IMR-90 (cell line): Measurements from ENCODE around the gene SOST. TPM values are rescaled to one million over a fixed set of nuclear protein-coding genes. Genes with fewer than 3 reads are reported as not detected.

Source experiments
- ATAC-seq: fragments of 200-7000 bp; cut with Tn5 transposase; 2 replicates; pipeline ENCODE4 v1.9.1; 2020; ENCODE audit warnings: low read depth, mild to moderate bottlenecking, moderate library complexity
- BruUV-seq: library from RNA; stranded (reverse); fragments of 400-500 nt; replicated peaks from 2 replicates; lab custom pipeline; 2021; lab: Mats Ljungman, UMichigan
- CTCF ChIA-PET: fragments of 300-600 bp; formaldehyde crosslinking; extraction: SDS; loops from one replicate; lab custom pipeline; 2021; ENCODE audit warnings: antibody characterized with exemption; lab: Yijun Ruan, JAX
- POLR2A ChIA-PET: fragments of 300-600 bp; sonication (Branson Sonifier 250); formaldehyde crosslinking; loops from one replicate; lab custom pipeline; 2022; ENCODE audit warnings: antibody characterized with exemption; ENCODE audit not compliant: unreplicated experiment; lab: Charles Lee
- DNase-seq: peaks from one replicate; pipeline ENCODE4 v3.0.0; 2013
- H2AFZ ChIP-seq: replicated peaks from 2 replicates; pipeline ENCODE3; 2013; ENCODE audit warnings: low read length, mild to moderate bottlenecking; ENCODE audit not compliant: poor library complexity
- H2AK5ac ChIP-seq: 2 replicates; pipeline ENCODE4 v1.6.1; 2013; ENCODE audit warnings: low read depth, low read length, inconsistent platforms
- H2AK9ac ChIP-seq: replicated peaks from 2 replicates; pipeline ENCODE3; 2013; ENCODE audit warnings: mild to moderate bottlenecking, low read depth, low read length, moderate library complexity; ENCODE audit not compliant: poor library complexity
- H2BK120ac ChIP-seq: 2 replicates; pipeline ENCODE4 v1.6.1; 2013; ENCODE audit warnings: low read depth, low read length, inconsistent platforms
- H2BK15ac ChIP-seq: 3 replicates; pipeline ENCODE4 v1.6.1; 2013; ENCODE audit warnings: low read depth, low read length, inconsistent platforms
- H2BK20ac ChIP-seq: 2 replicates; pipeline ENCODE4 v1.6.1; 2013; ENCODE audit warnings: low read depth, mild to moderate bottlenecking, inconsistent platforms, low read length, moderate library complexity
- H2BK5ac ChIP-seq: 2 replicates; pipeline ENCODE4 v1.6.1; 2013; ENCODE audit warnings: mild to moderate bottlenecking, low read depth, low read length, inconsistent platforms; ENCODE audit not compliant: poor library complexity, severe bottlenecking
- H3K14ac ChIP-seq: replicated peaks from 2 replicates; pipeline ENCODE4 v1.6.1; 2013; ENCODE audit warnings: low read depth, low read length, inconsistent platforms
- H3K18ac ChIP-seq: 2 replicates; pipeline ENCODE4 v1.6.1; 2013; ENCODE audit warnings: low read depth, low read length, control low read depth
- H3K23ac ChIP-seq: 2 replicates; pipeline ENCODE4 v1.6.1; 2013; ENCODE audit warnings: low read depth, low read length, inconsistent platforms
- H3K27ac ChIP-seq: 2 replicates; pipeline ENCODE4 v1.5.1; 2013; ENCODE audit warnings: mild to moderate bottlenecking, control low read depth, low read length; ENCODE audit not compliant: insufficient read depth
- H3K27me3 ChIP-seq: 2 replicates; pipeline ENCODE4 v1.6.1; 2013; ENCODE audit warnings: low read length; ENCODE audit not compliant: control insufficient read depth, insufficient read depth
- H3K36me3 ChIP-seq: 2 replicates; pipeline ENCODE4 v1.6.1; 2013; ENCODE audit warnings: low read length, mixed read lengths; ENCODE audit not compliant: control insufficient read depth, insufficient read depth
- H3K4ac ChIP-seq: 2 replicates; pipeline ENCODE4 v1.6.1; 2013; ENCODE audit warnings: low read depth, low read length, inconsistent platforms
- H3K4me1 ChIP-seq: 2 replicates; pipeline ENCODE4 v1.6.1; 2013; ENCODE audit warnings: low read length, mixed read lengths; ENCODE audit not compliant: control insufficient read depth, insufficient read depth
- H3K4me2 ChIP-seq: 2 replicates; pipeline ENCODE4 v1.6.1; 2013; ENCODE audit warnings: low read depth, mild to moderate bottlenecking, control low read depth, low read length, moderate library complexity
- H3K4me3 ChIP-seq: 2 replicates; pipeline ENCODE4 v1.5.1; 2013; ENCODE audit warnings: low read depth, mild to moderate bottlenecking, control low read depth, low read length, moderate library complexity; ENCODE audit not compliant: insufficient read depth
- H3K56ac ChIP-seq: 2 replicates; pipeline ENCODE4 v1.6.1; 2013; ENCODE audit warnings: low read length, inconsistent platforms; ENCODE audit not compliant: insufficient read depth; ENCODE audit errors: extremely low read depth
- H3K79me1 ChIP-seq, 2 experiments: 2 replicates each; pipeline ENCODE4 v1.6.1; 2013; ENCODE audit warnings: low read length in 2 of 2, inconsistent platforms in 1 of 2, low read depth in 1 of 2
- H3K9ac ChIP-seq: 2 replicates; pipeline ENCODE4 v1.6.1; 2013; ENCODE audit warnings: low read depth, low read length, control low read depth
- H3K9me1 ChIP-seq: 2 replicates; pipeline ENCODE4 v1.6.1; 2013; ENCODE audit warnings: low read length, inconsistent platforms; ENCODE audit not compliant: insufficient read depth
- H3K9me3 ChIP-seq: 2 replicates; pipeline ENCODE4 v1.6.1; 2013; ENCODE audit warnings: low read length; ENCODE audit not compliant: control insufficient read depth, insufficient read depth
- H4K20me1 ChIP-seq: 2 replicates; pipeline ENCODE4 v1.6.1; 2013; ENCODE audit warnings: low read length, inconsistent platforms; ENCODE audit not compliant: insufficient read depth
- H4K5ac ChIP-seq: 2 replicates; pipeline ENCODE4 v1.6.1; 2013; ENCODE audit warnings: mild to moderate bottlenecking, low read depth, low read length, control low read depth
- H4K8ac ChIP-seq, 2 experiments: 2 replicates each; pipeline ENCODE4 v1.6.1; 2013; ENCODE audit warnings: low read depth in 2 of 2, low read length in 2 of 2, control low read depth in 1 of 2, inconsistent platforms in 1 of 2
- H4K91ac ChIP-seq: 2 replicates; pipeline ENCODE4 v1.6.1; 2013; ENCODE audit warnings: low read depth, low read length, inconsistent platforms; ENCODE audit not compliant: insufficient read depth
- CHD1 ChIP-seq: IDR thresholded peaks from 2 replicates; pipeline ENCODE4 v1.6.1; 2012; ENCODE audit warnings: low read depth, low read length, improper control_type of control experiment
- FOS ChIP-seq: fragments of 150-350 bp; IDR thresholded peaks from 2 replicates; pipeline ENCODE4 v1.6.1; 2016; ENCODE audit warnings: low read depth, low read length
- MXI1 ChIP-seq: IDR thresholded peaks from 2 replicates; pipeline ENCODE4 v1.6.1; 2012; ENCODE audit warnings: low read depth, mild to moderate bottlenecking, low read length, moderate library complexity, borderline replicate concordance
- NFE2L2 ChIP-seq: fragments of 150-350 bp; IDR thresholded peaks from 2 replicates; pipeline ENCODE4 v1.6.1; 2016; ENCODE audit warnings: low read depth, mild to moderate bottlenecking, low read length
- WGBS, 2 experiments: methylation state at CpG; one replicate each; pipeline versions ENCODE4 v1.1.5 to v1.1.7; 2013; ENCODE audit warnings: missing lambda C conversion rate in 2 of 2; ENCODE audit not compliant: insufficient read length in 1 of 2; ENCODE audit errors: extremely low coverage in 2 of 2; 5-methylcytosine and 5-hydroxymethylcytosine counted together
- dilution Hi-C: fragments of 300-500 bp; cut with HindIII; formaldehyde crosslinking; loops from one replicate; pipeline ENCODE4 v1.14.3; 2018; ENCODE audit warnings: low sequenced_read_pairs; ENCODE audit not compliant: unreplicated experiment
- in situ Hi-C: fragments of 300-500 bp; cut with MboI; formaldehyde crosslinking; loops from 3 replicates; pipeline ENCODE4 v1.14.3; 2019; ENCODE audit warnings: low sequenced_read_pairs, inconsistent platforms, mixed read lengths
- intact Hi-C: fragments of 100-400 bp; cut with micrococcal nuclease; formaldehyde crosslinking; loops from 2 replicates; pipeline ENCODE4 v1.10.0; 2022
- polyA plus RNA-seq, 3 experiments: library from polyadenylated mRNA; depleted of rRNA; stranded (reverse); fragments of >200 nt; gene quantifications; 2 replicates each; pipeline ENCODE4 v1.2.3, GENCODE V29; 2012; ENCODE audit warnings: low replicate concordance in 1 of 3
- total RNA-seq: library from RNA; depleted of rRNA; stranded (reverse); fragments of >200 nt; gene quantifications from 2 replicates; pipeline ENCODE4 v1.2.3, GENCODE V29; 2012
- TF ChIP-seq, protein P1 (sequence below): conservative IDR thresholded peaks from 2 replicates; pipeline ENCODE4 v1.5.1; 2012; ENCODE audit warnings: mild to moderate bottlenecking, low read depth, low read length, improper control_type of control experiment

Gene SOST
- total and polyA plus RNA-seq, 2 of the 4 experiments (the other 2 are of a cell fraction), result not detected

GRCh38 chr17:43740541-43740940 is 18.1 kb downstream of the SOST start:
- H2AK5ac ChIP-seq, result peak overlapping the region; percentile 10
- peak overlapping the region; percentile 45 for H2AFZ ChIP-seq
- no peak overlapping the region for H3K23ac ChIP-seq
- dilution Hi-C loops (no loop called here), intact Hi-C loops (no loop called here), in situ Hi-C loops (no loop called here)
- ATAC-seq (peak; percentile 82), DNase-seq (peak; percentile 59)
- H3K9me1 ChIP-seq, result peaks cover 14% of the 10 kb centered on the region
- WGBS, 2 experiments, result 83% methylated on average over 1 of the region's 4 CpGs; no CpG with 5 or more reads in 1 of the 2 experiments
- peak overlapping the region; percentile 38 for H2BK5ac ChIP-seq
- ChIA-PET POLR2A (no interaction called here), CTCF (interaction anchor here (0.7 to 1.4 kb wide), 4 partner anchors 12 to 165 kb away, joined by 3 to 7 read pairs (median 3); no protein-coding TSS in a partner anchor)
- H4K91ac ChIP-seq, result peak overlapping the region; percentile 66
- BruUV-seq, result no TSS peak
- no peak overlapping the region for H3K27ac ChIP-seq
- H2BK120ac ChIP-seq, result peak overlapping the region; percentile 85
- H3K79me1 ChIP-seq, result no peaks in the 10 kb centered on the region
- H4K8ac ChIP-seq, result peak overlapping the region in 1 of 2 experiments; percentile 67; a peak in 1 of 4 replicates
- H3K9me3 ChIP-seq, result no peaks in the 10 kb centered on the region
- H3K9ac ChIP-seq, result no peak overlapping the region
- no peak overlapping the region for H3K4me3 ChIP-seq
- peak overlapping the region; percentile 16; the same call in 1 of the 2 replicates for H3K14ac ChIP-seq
- H2BK20ac ChIP-seq, result peak overlapping the region; percentile 74; the same call in 1 of the 2 replicates
- peak overlapping the region; percentile 76 for H3K4ac ChIP-seq
- H3K18ac ChIP-seq, result peak overlapping the region; percentile 55; the same call in 1 of the 2 replicates
- no peak overlapping the region; the same call in 1 of the 2 replicates for H4K5ac ChIP-seq
- H2AK9ac ChIP-seq, result peak overlapping the region; percentile 58
- no peak for TF ChIP-seq CHD1
- 0 out of 2 replicates have a peak, but pooled peaks have one; percentile 18 for TF ChIP-seq FOS
- no peak for TF ChIP-seq MXI1
- no peak for TF ChIP-seq NFE2L2
- TF ChIP-seq, protein P1, sequence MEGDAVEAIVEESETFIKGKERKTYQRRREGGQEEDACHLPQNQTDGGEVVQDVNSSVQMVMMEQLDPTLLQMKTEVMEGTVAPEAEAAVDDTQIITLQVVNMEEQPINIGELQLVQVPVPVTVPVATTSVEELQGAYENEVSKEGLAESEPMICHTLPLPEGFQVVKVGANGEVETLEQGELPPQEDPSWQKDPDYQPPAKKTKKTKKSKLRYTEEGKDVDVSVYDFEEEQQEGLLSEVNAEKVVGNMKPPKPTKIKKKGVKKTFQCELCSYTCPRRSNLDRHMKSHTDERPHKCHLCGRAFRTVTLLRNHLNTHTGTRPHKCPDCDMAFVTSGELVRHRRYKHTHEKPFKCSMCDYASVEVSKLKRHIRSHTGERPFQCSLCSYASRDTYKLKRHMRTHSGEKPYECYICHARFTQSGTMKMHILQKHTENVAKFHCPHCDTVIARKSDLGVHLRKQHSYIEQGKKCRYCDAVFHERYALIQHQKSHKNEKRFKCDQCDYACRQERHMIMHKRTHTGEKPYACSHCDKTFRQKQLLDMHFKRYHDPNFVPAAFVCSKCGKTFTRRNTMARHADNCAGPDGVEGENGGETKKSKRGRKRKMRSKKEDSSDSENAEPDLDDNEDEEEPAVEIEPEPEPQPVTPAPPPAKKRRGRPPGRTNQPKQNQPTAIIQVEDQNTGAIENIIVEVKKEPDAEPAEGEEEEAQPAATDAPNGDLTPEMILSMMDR, result no peak
- no peaks in the 10 kb centered on the region for H3K36me3 ChIP-seq
- H3K56ac ChIP-seq, result no peak overlapping the region
- H2BK15ac ChIP-seq, result 0 out of 3 replicates have a peak overlapping the region, but pooled peaks have one; percentile 38
- no peaks in the 10 kb centered on the region for H4K20me1 ChIP-seq
- peak overlapping the region; percentile 33; the same call in 1 of the 2 replicates for H3K4me2 ChIP-seq
- H3K4me1 ChIP-seq, result peaks cover 10% of the 10 kb centered on the region
- H3K27me3 ChIP-seq, result peaks cover 6% of the 10 kb centered on the region
